ENCODE data around the gene SPATA9. TPM values are rescaled to one million over a fixed set of nuclear protein-coding genes. Genes with fewer than 3 reads are reported as not detected.

The SPATA9 gene
- total RNA-seq, 2 donors from 2014 or later, result 2.3 TPM; not detected in 1

DNA sequence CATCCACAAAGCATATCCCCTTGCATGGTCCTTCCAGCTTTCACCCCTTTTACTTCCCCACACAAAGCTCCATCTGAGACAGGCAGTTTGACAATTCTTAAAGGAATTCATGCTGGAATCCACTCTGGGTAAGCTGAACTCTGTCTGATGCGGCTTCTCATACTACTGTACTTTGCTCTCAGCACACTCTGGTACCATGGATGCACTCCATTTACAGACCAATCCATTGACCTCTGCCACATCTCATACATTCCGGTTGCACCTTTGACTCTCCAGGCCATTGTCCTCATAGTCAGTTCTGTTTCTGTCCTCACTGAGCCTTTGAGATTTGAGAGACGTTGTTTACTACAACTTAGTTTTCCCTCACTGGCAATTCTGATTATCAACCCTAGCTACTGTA lies 12.2 kb downstream of the SPATA9 start:
- no peak for TF ChIP-seq POLR2AphosphoS5 (IDR thresholded peaks at IDR 0.05)
- TF ChIP-seq POLR2A (IDR thresholded peaks at IDR 0.05), result no peak
- TF ChIP-seq, protein P1, sequence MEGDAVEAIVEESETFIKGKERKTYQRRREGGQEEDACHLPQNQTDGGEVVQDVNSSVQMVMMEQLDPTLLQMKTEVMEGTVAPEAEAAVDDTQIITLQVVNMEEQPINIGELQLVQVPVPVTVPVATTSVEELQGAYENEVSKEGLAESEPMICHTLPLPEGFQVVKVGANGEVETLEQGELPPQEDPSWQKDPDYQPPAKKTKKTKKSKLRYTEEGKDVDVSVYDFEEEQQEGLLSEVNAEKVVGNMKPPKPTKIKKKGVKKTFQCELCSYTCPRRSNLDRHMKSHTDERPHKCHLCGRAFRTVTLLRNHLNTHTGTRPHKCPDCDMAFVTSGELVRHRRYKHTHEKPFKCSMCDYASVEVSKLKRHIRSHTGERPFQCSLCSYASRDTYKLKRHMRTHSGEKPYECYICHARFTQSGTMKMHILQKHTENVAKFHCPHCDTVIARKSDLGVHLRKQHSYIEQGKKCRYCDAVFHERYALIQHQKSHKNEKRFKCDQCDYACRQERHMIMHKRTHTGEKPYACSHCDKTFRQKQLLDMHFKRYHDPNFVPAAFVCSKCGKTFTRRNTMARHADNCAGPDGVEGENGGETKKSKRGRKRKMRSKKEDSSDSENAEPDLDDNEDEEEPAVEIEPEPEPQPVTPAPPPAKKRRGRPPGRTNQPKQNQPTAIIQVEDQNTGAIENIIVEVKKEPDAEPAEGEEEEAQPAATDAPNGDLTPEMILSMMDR (IDR thresholded peaks at IDR 0.05), result no peak
- Histone ChIP-seq H3K4me3 (no peak overlapping the region), H3K4me1 (replicated peaks) (no peaks in the 10 kb centered on the region), H3K9me3 (no peaks in the 10 kb centered on the region), H3K27ac (peak overlapping the region; percentile 43 to 45), H3K36me3 (no peaks in the 10 kb centered on the region), H3K27me3 (replicated peaks; ENCODE audit: insufficient read depth) (no peaks in the 10 kb centered on the region)
- intact Hi-C loops (cut with DNase I), result no loop called here
- WGBS, result 96% methylated on average over 3 of the region's 3 CpGs
- no peak for DNase-seq (ENCODE audit: low spot score)

DNA sequence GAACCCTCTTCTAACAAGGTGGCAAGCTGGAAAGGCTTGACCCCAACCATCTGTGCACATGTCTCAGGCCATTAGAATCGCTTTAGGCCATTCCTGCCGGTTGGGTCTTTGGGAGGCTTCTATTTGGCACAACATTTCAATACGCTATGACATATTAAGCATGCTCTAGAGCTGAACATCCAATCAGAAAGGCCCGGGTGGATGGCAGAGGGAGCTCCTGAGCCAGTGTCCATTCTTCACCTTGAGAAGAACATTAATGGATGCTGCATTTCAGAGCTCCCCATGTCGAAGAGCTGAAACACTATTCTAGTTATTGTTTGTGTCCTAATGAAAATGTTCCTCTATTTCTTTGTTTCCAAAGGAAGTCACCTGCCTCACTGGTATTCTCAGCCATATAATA lies 12.8 kb downstream of the SPATA9 start:
- H3K4me3 ChIP-seq, result no peak overlapping the region
- DNase-seq (ENCODE audit: low spot score), result no peak

DNA sequence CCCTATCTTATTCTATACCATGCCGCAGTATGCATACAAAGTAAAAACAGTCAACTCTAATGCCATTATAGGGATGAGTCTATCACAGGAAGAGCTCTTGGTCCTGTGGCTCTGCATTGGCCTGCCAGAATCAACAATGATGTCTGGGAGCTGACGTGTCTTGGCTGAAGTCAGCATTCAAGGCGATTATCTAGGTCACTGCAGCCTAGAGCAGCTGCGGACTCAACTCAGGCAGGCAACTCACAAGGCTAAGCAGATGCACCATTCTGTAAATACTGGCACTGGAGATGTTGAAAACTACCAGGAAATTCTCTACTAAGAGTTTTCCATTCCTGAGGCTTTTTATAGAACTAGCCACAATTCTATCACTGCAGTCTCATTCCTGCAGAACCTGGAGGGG lies 13.3 kb downstream of the SPATA9 start:
- intact Hi-C loops (cut with DNase I), result loop anchor here (5.0 kb wide), 3 partner anchors 63 to 173 kb away; partner anchors contain the start of gene RHOBTB3
- Histone ChIP-seq H3K27me3 (replicated peaks; ENCODE audit: insufficient read depth) (no peaks in the 10 kb centered on the region), H3K27ac (peak overlapping the region; percentile 45 to 46), H3K9me3 (no peaks in the 10 kb centered on the region), H3K36me3 (no peaks in the 10 kb centered on the region), H3K4me1 (replicated peaks) (no peaks in the 10 kb centered on the region), H3K4me3 (no peak overlapping the region)
- no peak for TF ChIP-seq POLR2A (IDR thresholded peaks at IDR 0.05)
- peak; percentile 68 for TF ChIP-seq POLR2AphosphoS5 (IDR thresholded peaks at IDR 0.05)
- TF ChIP-seq, protein P1 (IDR thresholded peaks at IDR 0.05), result no peak
- WGBS, result 56% methylated on average over 4 of the region's 4 CpGs
- DNase-seq (ENCODE audit: low spot score), result peak; percentile 7

More for the DNA sequence above, 12.8 kb downstream of the SPATA9 start:
- H3K4me1 ChIP-seq (replicated peaks), result no peaks in the 10 kb centered on the region
- TF ChIP-seq POLR2A (IDR thresholded peaks at IDR 0.05), result no peak
- H3K36me3 ChIP-seq, result no peaks in the 10 kb centered on the region
- H3K9me3 ChIP-seq, result no peaks in the 10 kb centered on the region
- intact Hi-C loops (cut with DNase I), result loop anchor here (5.0 kb wide), 3 partner anchors 62 to 172 kb away; partner anchors contain the start of gene RHOBTB3
- H3K27me3 ChIP-seq (replicated peaks; ENCODE audit: insufficient read depth), result no peaks in the 10 kb centered on the region
- WGBS, result 91% methylated on average over 5 of the region's 5 CpGs
- peak overlapping the region; percentile 43 to 45 for H3K27ac ChIP-seq

DNA sequence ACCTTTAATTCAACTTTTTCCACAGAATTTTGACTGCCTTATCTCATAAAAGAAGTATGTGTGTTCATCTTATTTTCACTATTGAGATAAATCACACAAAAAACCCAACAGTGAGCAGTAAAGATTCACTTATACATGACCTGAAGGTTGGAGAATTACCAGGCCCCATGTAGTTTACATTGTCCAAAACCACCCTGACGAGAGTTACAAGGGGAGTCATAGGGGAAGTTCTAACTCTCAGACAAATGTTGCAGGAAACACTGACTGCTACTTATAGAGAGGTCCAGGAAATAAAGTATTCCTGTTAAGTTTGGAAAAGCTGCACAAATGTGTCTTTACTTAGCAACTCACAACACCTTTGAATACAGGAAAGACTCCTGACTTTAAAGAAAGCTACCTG lies 14.1 kb downstream of the SPATA9 start:
- no peaks in the 10 kb centered on the region for H3K36me3 ChIP-seq
- intact Hi-C loops (cut with DNase I), result loop anchor here (5.0 kb wide), 3 partner anchors 64 to 174 kb away; partner anchors contain the start of gene RHOBTB3
- no peaks in the 10 kb centered on the region for H3K4me1 ChIP-seq (replicated peaks)
- H3K27me3 ChIP-seq (replicated peaks; ENCODE audit: insufficient read depth), result no peaks in the 10 kb centered on the region
- 68% methylated on average over 1 of the region's 1 CpG for WGBS
- no peak for TF ChIP-seq POLR2A (IDR thresholded peaks at IDR 0.05)
- TF ChIP-seq, protein P1 (IDR thresholded peaks at IDR 0.05), result no peak
- TF ChIP-seq POLR2AphosphoS5 (IDR thresholded peaks at IDR 0.05), result no peak
- H3K27ac ChIP-seq, result peak overlapping the region in 1 of 2 donors; percentile 46
- H3K9me3 ChIP-seq, result no peaks in the 10 kb centered on the region
- H3K4me3 ChIP-seq, result no peak overlapping the region
- no peak for DNase-seq (ENCODE audit: low spot score)

DNA sequence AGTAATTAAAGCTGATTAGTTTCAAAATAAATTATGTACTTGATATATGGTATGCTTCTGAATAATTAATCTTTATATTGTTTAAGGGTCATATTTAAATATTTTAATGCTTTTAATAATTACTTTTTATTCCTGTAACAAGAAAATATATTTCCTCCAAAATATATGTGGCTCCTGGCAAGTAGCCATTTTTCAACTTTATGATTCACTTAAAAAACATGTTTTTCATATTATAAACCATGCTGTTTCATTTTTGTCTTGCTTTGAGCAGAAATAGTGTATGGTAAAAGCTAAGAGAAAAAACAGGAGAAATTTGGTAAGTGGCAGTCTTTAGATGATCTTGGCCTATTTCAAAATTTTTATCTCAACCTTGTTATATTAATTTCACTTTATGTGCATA lies 14.6 kb downstream of the SPATA9 start:
- H3K27ac ChIP-seq, result no peak overlapping the region
- H3K4me3 ChIP-seq, result no peak overlapping the region
- H3K36me3 ChIP-seq, result no peaks in the 10 kb centered on the region
- H3K4me1 ChIP-seq (replicated peaks), result no peaks in the 10 kb centered on the region
- DNase-seq (ENCODE audit: low spot score), result no peak
- H3K9me3 ChIP-seq, result no peaks in the 10 kb centered on the region
- intact Hi-C loops (cut with DNase I), result loop anchor here (5.0 kb wide), 3 partner anchors 64 to 174 kb away; partner anchors contain the start of gene RHOBTB3
- TF ChIP-seq, protein P1 (IDR thresholded peaks at IDR 0.05), result no peak
- no peak for TF ChIP-seq POLR2A (IDR thresholded peaks at IDR 0.05)
- TF ChIP-seq POLR2AphosphoS5 (IDR thresholded peaks at IDR 0.05), result no peak
- H3K27me3 ChIP-seq (replicated peaks; ENCODE audit: insufficient read depth), result no peaks in the 10 kb centered on the region
